ENCODE measurements around the gene TEDC1. TPM values are rescaled to one million over a fixed set of nuclear protein-coding genes. Genes with fewer than 3 reads are reported as not detected.
A peak's percentile ranks its signal among the peaks of the same experiment; 100 is the strongest.

Gene TEDC1
- total RNA-seq, 1 experiment from 2014 or later: 26.2 TPM

DNA sequence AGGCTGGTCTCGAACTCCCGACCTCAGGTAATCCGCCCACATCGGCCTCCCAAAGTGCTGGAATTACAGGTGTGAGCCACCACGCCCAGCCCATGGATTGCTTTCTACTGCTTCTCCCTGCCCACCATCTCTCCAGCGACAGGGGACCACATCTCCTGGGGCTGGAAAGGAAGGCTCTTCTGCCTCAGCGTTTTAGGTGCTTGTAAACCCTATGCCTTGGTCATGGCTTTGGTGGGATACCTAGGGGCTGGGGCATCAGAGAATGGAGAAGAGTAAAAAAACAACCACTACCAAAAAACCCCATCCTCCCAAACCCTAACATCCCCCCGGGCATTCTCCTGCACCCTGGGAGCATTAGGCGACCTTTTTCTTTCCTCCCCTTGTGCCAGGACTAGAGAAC is 34.3 kb downstream of the TEDC1 start:
- Histone ChIP-seq H3K79me1 (ENCODE audit: insufficient read depth, low read depth, low read length, poor library complexity, severe bottlenecking) (no peaks in the 10 kb centered on the region), H2BK12ac (ENCODE audit: insufficient read length, low read depth, low read length) (no peak overlapping the region), H4K20me1 (ENCODE audit: control insufficient read depth, insufficient read depth, insufficient read length) (no peaks in the 10 kb centered on the region), H3K4me2 (ENCODE audit: insufficient read depth, insufficient read length, low read length) (no peak overlapping the region), H3K9me3 (ENCODE audit: control insufficient read depth, low read depth, low read length) (no peaks in the 10 kb centered on the region), H2BK120ac (ENCODE audit: low read depth, low read length, poor library complexity, severe bottlenecking) (no peak overlapping the region), H2AK5ac (ENCODE audit: insufficient read length, low read length) (no peak overlapping the region), H3K79me2 (ENCODE audit: insufficient read depth, low read length) (no peaks in the 10 kb centered on the region), H3K4me1 (ENCODE audit: insufficient read depth, low read length) (no peaks in the 10 kb centered on the region; the same call in 1 of the 2 replicates), H4K91ac (ENCODE audit: insufficient read length, low read depth, low read length) (no peak overlapping the region), H3K9ac (ENCODE audit: extremely low read depth, insufficient read length, low read length) (no peak overlapping the region), H3K27ac (ENCODE audit: insufficient read length, low read depth, low read length) (no peak overlapping the region), H2BK5ac (ENCODE audit: insufficient read length, low read length) (no peak overlapping the region), H3K23ac (ENCODE audit: insufficient read length, low read depth, low read length) (no peak overlapping the region), H2BK20ac (ENCODE audit: low read depth, low read length, poor library complexity, severe bottlenecking) (no peak overlapping the region), H4K8ac (replicated peaks; ENCODE audit: insufficient read length, low read depth, low read length) (no peak overlapping the region), H2BK15ac (ENCODE audit: low read depth, low read length) (no peak overlapping the region), H3K27me3 (ENCODE audit: insufficient read depth, low read length) (peaks cover 16% of the 10 kb centered on the region; the same call in 1 of the 2 replicates), H2AFZ (ENCODE audit: low read length) (no peak overlapping the region), H3K56ac (ENCODE audit: insufficient read length, low read depth, low read length) (no peak overlapping the region), H4K5ac (ENCODE audit: insufficient read length, low read depth, low read length) (no peak overlapping the region), H3K4ac (ENCODE audit: low read depth, low read length) (no peak overlapping the region), H3K14ac (ENCODE audit: insufficient read depth, low read length) (no peak overlapping the region), H3K18ac (ENCODE audit: insufficient read length, low read depth, low read length) (no peak overlapping the region), H3T11ph (ENCODE audit: low read length) (no peak overlapping the region), H3K23me2 (ENCODE audit: insufficient read length, low read depth, low read length, poor library complexity, severe bottlenecking) (peaks cover 7% of the 10 kb centered on the region)
- DNase-seq: no peak
- WGBS (ENCODE audit: extremely low coverage, insufficient read length, low lambda C conversion rate): no CpG with 5 or more reads among the region's 9 CpGs
- Mint-ChIP-seq H3K36me3 (ENCODE audit: insufficient read depth in 1 of 3, low read depth in 3 of 3) (no peaks in the 10 kb centered on the region), H3K4me1 (no peaks in the 10 kb centered on the region), H3K27ac (no peak overlapping the region), H3K27me3 (ENCODE audit: low read depth) (peaks cover 68% of the 10 kb centered on the region), H3K9me3 (peaks cover 0 to 11% of the 10 kb centered on the region in 2 experiments; a peak in 3 of 5 replicates), H3K4me3 (peak overlapping the region in 1 of 2 experiments; percentile 73; a peak in 3 of 5 replicates)
- TF ChIP-seq, protein P1, sequence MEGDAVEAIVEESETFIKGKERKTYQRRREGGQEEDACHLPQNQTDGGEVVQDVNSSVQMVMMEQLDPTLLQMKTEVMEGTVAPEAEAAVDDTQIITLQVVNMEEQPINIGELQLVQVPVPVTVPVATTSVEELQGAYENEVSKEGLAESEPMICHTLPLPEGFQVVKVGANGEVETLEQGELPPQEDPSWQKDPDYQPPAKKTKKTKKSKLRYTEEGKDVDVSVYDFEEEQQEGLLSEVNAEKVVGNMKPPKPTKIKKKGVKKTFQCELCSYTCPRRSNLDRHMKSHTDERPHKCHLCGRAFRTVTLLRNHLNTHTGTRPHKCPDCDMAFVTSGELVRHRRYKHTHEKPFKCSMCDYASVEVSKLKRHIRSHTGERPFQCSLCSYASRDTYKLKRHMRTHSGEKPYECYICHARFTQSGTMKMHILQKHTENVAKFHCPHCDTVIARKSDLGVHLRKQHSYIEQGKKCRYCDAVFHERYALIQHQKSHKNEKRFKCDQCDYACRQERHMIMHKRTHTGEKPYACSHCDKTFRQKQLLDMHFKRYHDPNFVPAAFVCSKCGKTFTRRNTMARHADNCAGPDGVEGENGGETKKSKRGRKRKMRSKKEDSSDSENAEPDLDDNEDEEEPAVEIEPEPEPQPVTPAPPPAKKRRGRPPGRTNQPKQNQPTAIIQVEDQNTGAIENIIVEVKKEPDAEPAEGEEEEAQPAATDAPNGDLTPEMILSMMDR (conservative IDR thresholded peaks at IDR 0.05): no peak

Data from H9 (cell line).